H1 (cell line): ENCODE measurements around the gene NAALADL1. TPM values are rescaled to one million over a fixed set of nuclear protein-coding genes. Genes with fewer than 3 reads are reported as not detected.

ENCODE experiments used
- ASH2L ChIP-seq: fragments of 200-600, 300-600 bp; sonication (generic); IDR thresholded peaks from one replicate; pipeline ENCODE4 v1.7.1; 2017; ENCODE audit warnings: low read length
- ATF3 ChIP-seq: IDR thresholded peaks from 2 replicates; pipeline ENCODE4 v1.6.1; 2011; ENCODE audit warnings: low read depth, mild to moderate bottlenecking, low read length; ENCODE audit not compliant: insufficient read depth
- BRCA1 ChIP-seq: IDR thresholded peaks from 2 replicates; pipeline ENCODE4 v1.6.1; 2012; ENCODE audit warnings: low read depth, low read length, improper control_type of control experiment
- CEBPB ChIP-seq: IDR thresholded peaks from 2 replicates; pipeline ENCODE4 v1.6.1; 2012; ENCODE audit warnings: low read depth, low read length
- CHD2 ChIP-seq: IDR thresholded peaks from 2 replicates; pipeline ENCODE4 v1.6.1; 2012; ENCODE audit warnings: low read length, improper control_type of control experiment
- CREB1 ChIP-seq: IDR thresholded peaks from 2 replicates; pipeline ENCODE4 v1.6.1; 2012; ENCODE audit warnings: inconsistent platforms
- EZH2 ChIP-seq: fragments of 200-600 bp; sonication (generic); IDR thresholded peaks from 2 replicates; pipeline ENCODE4 v1.7.1; 2012; ENCODE audit warnings: low read depth, mild to moderate bottlenecking, moderate library complexity, low read length, inconsistent platforms; ENCODE audit not compliant: severe bottlenecking
- FOSL1 ChIP-seq: IDR thresholded peaks from 2 replicates; pipeline ENCODE4 v1.6.1; 2011; ENCODE audit warnings: mild to moderate bottlenecking, low read depth, low read length, moderate library complexity; ENCODE audit not compliant: insufficient read depth
- GABPA ChIP-seq: IDR thresholded peaks from 2 replicates; pipeline ENCODE4 v1.6.1; 2011; ENCODE audit warnings: mild to moderate bottlenecking, low read length, moderate library complexity, borderline replicate concordance; ENCODE audit not compliant: insufficient read depth
- JUN ChIP-seq: IDR thresholded peaks from 2 replicates; pipeline ENCODE4 v1.6.1; 2011; ENCODE audit warnings: low read depth, mild to moderate bottlenecking, improper control_type of control experiment, low read length
- MAFK ChIP-seq: IDR thresholded peaks from 2 replicates; pipeline ENCODE4 v1.6.1; 2012; ENCODE audit warnings: low read depth, mild to moderate bottlenecking, improper control_type of control experiment, low read length
- MAX ChIP-seq: IDR thresholded peaks from 2 replicates; pipeline ENCODE4 v1.6.1; 2012; ENCODE audit warnings: inconsistent platforms
- POU5F1 ChIP-seq: IDR thresholded peaks from 2 replicates; pipeline ENCODE4 v1.6.1; 2011; ENCODE audit warnings: low read depth, mild to moderate bottlenecking, low read length, moderate library complexity
- RNF2 ChIP-seq: fragments of 200-900, 300-1000 bp; sonication (generic); IDR thresholded peaks from 2 replicates; pipeline ENCODE4 v1.7.1; 2016; ENCODE audit warnings: borderline replicate concordance, low read depth, mild to moderate bottlenecking, antibody characterized with exemption, low read length; ENCODE audit not compliant: poor library complexity, severe bottlenecking; ENCODE audit errors: missing control alignments
- RXRA ChIP-seq: IDR thresholded peaks from 2 replicates; pipeline ENCODE4 v1.6.1; 2011; ENCODE audit warnings: low read depth, mild to moderate bottlenecking, low read length, moderate library complexity; ENCODE audit not compliant: insufficient read depth
- SIN3A ChIP-seq, 2 experiments: IDR thresholded peaks in 1 of 2; conservative IDR thresholded peaks in 1 of 2; 2 replicates each; pipeline ENCODE4 v1.6.1; 2011 to 2012; ENCODE audit warnings: low read length in 2 of 2, improper control_type of control experiment in 1 of 2, low read depth in 1 of 2, mild to moderate bottlenecking in 1 of 2
- SIX5 ChIP-seq: IDR thresholded peaks from 2 replicates; pipeline ENCODE4 v1.6.1; 2011; ENCODE audit warnings: mild to moderate bottlenecking, low read depth, low read length
- SP1 ChIP-seq: IDR thresholded peaks from 2 replicates; pipeline ENCODE4 v1.6.1; 2011; ENCODE audit warnings: low read depth, low read length
- SP2 ChIP-seq: IDR thresholded peaks from 2 replicates; pipeline ENCODE4 v1.6.1; 2012; ENCODE audit warnings: mild to moderate bottlenecking, low read length, inconsistent platforms
- polyA plus RNA-seq, 7 experiments: library from polyadenylated mRNA; depleted of rRNA in 3 of 7; stranded (reverse) in 5 of 7; unstranded in 2 of 7; fragments of >200 nt in 5 of 7; fragments of 200-250 nt in 2 of 7; gene quantifications; 1 replicate in 5 of 7; 2 replicates in 1 of 7; 4 replicates in 1 of 7; pipeline versions ENCODE4 v1.2.1 to v1.2.3, GENCODE V29; 2011 to 2013; ENCODE audit warnings: missing spikeins in 2 of 7, mixed read lengths in 2 of 7
- total RNA-seq: library from RNA; stranded (reverse); fragmentation: NEBNext Ultra II Directional; extraction: Animal tissue kit (Norgen Biotek cat#: 25700); gene quantifications from 2 replicates; pipeline ENCODE4 v1.2.1, GENCODE V29; 2021

Gene NAALADL1
- total and polyA plus RNA-seq, 2 of the 8 experiments (the other 6 are each of a cell fraction or from before 2014, with no cell fraction given): 7.5 to 9.9 TPM

- TF ChIP-seq EZH2 (no peak), FOSL1 (no peak), MAX (peak; percentile 40; the same call in 1 of the 2 replicates), GABPA (no peak), RNF2 (no peak), ATF3 (no peak), CREB1 (peak; percentile 53), ASH2L (peak; percentile 65), CHD2 (no peak), BRCA1 (no peak), RXRA (no peak), SP1 (no peak), SIN3A (conservative IDR thresholded peaks at IDR 0.05 in 1 of 2, IDR thresholded peaks at IDR 0.05 in 1 of 2; ENCODE audit: low read depth in 1 of 2, low read length in 2 of 2) (no peak), SIX5 (no peak), POU5F1 (no peak), MAFK (no peak), JUN (no peak), SP2 (no peak), CEBPB (no peak)
These were observed 17.3 kb downstream of the NAALADL1 start, which contains the start of gene SAC3D1 (continued) for GRCh38 chr11:65040847-65041622.
